WTC11 (cell line): Measurements from ENCODE around the gene FOXJ1.

Source experiments
- CTCF ChIP-seq: fragments of 200-600 bp; IDR thresholded peaks from 2 replicates; pipeline ENCODE4 v1.8.0; 2022; ENCODE audit warnings: antibody characterized with exemption
- JUN ChIP-seq: sonication (generic); formaldehyde crosslinking; IDR thresholded peaks from 2 replicates; pipeline ENCODE4 v1.8.0; 2023; ENCODE audit warnings: mild to moderate bottlenecking, missing genetic modification reagents
- PRRX2 ChIP-seq: fragments of 250-450 bp; sonication (Bioruptor Pico); IDR thresholded peaks from 2 replicates; pipeline ENCODE4 v1.8.0; 2021; ENCODE audit warnings: mild to moderate bottlenecking

- no peak for TF ChIP-seq PRRX2
- TF ChIP-seq CTCF, result no peak
- TF ChIP-seq JUN (CRISPR knock-in tag), result no peak
These were observed 29.1 kb downstream of the FOXJ1 start for GRCh38 chr17:76111956-76112355.
